Neuronal stem cell (in vitro differentiated cells): ENCODE data around the gene TSBP1.

Source experiments
- DNase-seq: peaks from one replicate; pipeline ENCODE4 v3.0.0-alpha.2; 2013; ENCODE audit warnings: low spot score
- H2AFZ ChIP-seq: one replicate; pipeline ENCODE4 v1.6.1; 2013; ENCODE audit warnings: mild to moderate bottlenecking, low read length, inconsistent platforms
- H2AK5ac ChIP-seq: 2 replicates; pipeline ENCODE4 v1.6.1; 2013; ENCODE audit warnings: low read depth, mild to moderate bottlenecking, inconsistent platforms, low read length, moderate library complexity, mixed read lengths
- H2BK120ac ChIP-seq: 2 replicates; pipeline ENCODE4 v1.6.1; 2013; ENCODE audit warnings: low read depth, mild to moderate bottlenecking, inconsistent platforms, low read length, moderate library complexity, mixed read lengths
- H2BK12ac ChIP-seq: one replicate; pipeline ENCODE4 v1.6.1; 2013; ENCODE audit warnings: low read length, inconsistent platforms
- H2BK15ac ChIP-seq: 2 replicates; pipeline ENCODE4 v1.6.1; 2013; ENCODE audit warnings: mild to moderate bottlenecking, low read length, inconsistent platforms, mixed read lengths
- H2BK5ac ChIP-seq: one replicate; pipeline ENCODE4 v1.6.1; 2013; ENCODE audit warnings: inconsistent platforms, mild to moderate bottlenecking, low read length, moderate library complexity
- H3K14ac ChIP-seq: one replicate; pipeline ENCODE4 v1.6.1; 2013; ENCODE audit warnings: low read length, inconsistent platforms
- H3K18ac ChIP-seq: 2 replicates; pipeline ENCODE4 v1.6.1; 2013; ENCODE audit warnings: low read length, inconsistent platforms
- H3K23ac ChIP-seq: 2 replicates; pipeline ENCODE4 v1.6.1; 2013; ENCODE audit warnings: low read depth, mild to moderate bottlenecking, mixed read lengths, low read length, inconsistent platforms; ENCODE audit not compliant: poor library complexity
- H3K27ac ChIP-seq: replicated peaks from 3 replicates; pipeline ENCODE4 v1.5.1; 2013; ENCODE audit warnings: low read length, inconsistent platforms
- H3K27me3 ChIP-seq, 3 experiments: 2 replicates each; pipeline ENCODE4 v1.6.1; 2013; ENCODE audit warnings: low read length in 3 of 3, mild to moderate bottlenecking in 2 of 3, inconsistent platforms in 1 of 3, low read depth in 1 of 3, mixed read lengths in 1 of 3, moderate library complexity in 1 of 3; ENCODE audit not compliant: control insufficient read depth in 3 of 3, insufficient read depth in 3 of 3
- H3K36me3 ChIP-seq, 2 donors: replicated peaks in 1 of 2; 2 replicates each; pipeline ENCODE4 v1.6.1; 2013; ENCODE audit warnings: low read length in 2 of 2; ENCODE audit not compliant: control insufficient read depth in 2 of 2, insufficient read depth in 2 of 2
- H3K4ac ChIP-seq: 2 replicates; pipeline ENCODE4 v1.6.1; 2013; ENCODE audit warnings: inconsistent platforms, mild to moderate bottlenecking, low read length, moderate library complexity
- H3K4me1 ChIP-seq, 2 donors: 1 replicate in 1 of 2; 2 replicates in 1 of 2; pipeline ENCODE4 v1.6.1; 2013; ENCODE audit warnings: low read length in 2 of 2, low read depth in 1 of 2; ENCODE audit not compliant: control insufficient read depth in 2 of 2, insufficient read depth in 1 of 2
- H3K4me2 ChIP-seq: one replicate; pipeline ENCODE4 v1.6.1; 2013; ENCODE audit warnings: mild to moderate bottlenecking, low read length, inconsistent platforms; ENCODE audit not compliant: insufficient read depth, poor library complexity, severe bottlenecking
- H3K4me3 ChIP-seq, 2 donors: 2 replicates each; pipeline ENCODE4 v1.5.1; 2013; ENCODE audit warnings: low read length in 2 of 2, mild to moderate bottlenecking in 2 of 2, inconsistent platforms in 1 of 2, moderate library complexity in 1 of 2
- H3K79me1 ChIP-seq: one replicate; pipeline ENCODE4 v1.6.1; 2013; ENCODE audit warnings: low read depth, mild to moderate bottlenecking, inconsistent platforms, low read length, moderate library complexity
- H3K9ac ChIP-seq: one replicate; pipeline ENCODE4 v1.6.1; 2013; ENCODE audit warnings: mild to moderate bottlenecking, low read depth, low read length, inconsistent platforms; ENCODE audit not compliant: poor library complexity
- H3K9me3 ChIP-seq, 2 donors: replicated peaks in 1 of 2; 2 replicates each; pipeline versions ENCODE3 to v1.6.1; 2013; ENCODE audit warnings: low read length in 2 of 2, mild to moderate bottlenecking in 2 of 2, inconsistent platforms in 1 of 2, low read depth in 1 of 2, mixed read lengths in 1 of 2, moderate library complexity in 1 of 2; ENCODE audit not compliant: control insufficient read depth in 2 of 2, insufficient read depth in 1 of 2
- H4K8ac ChIP-seq: one replicate; pipeline ENCODE4 v1.6.1; 2013; ENCODE audit warnings: low read depth, mild to moderate bottlenecking, inconsistent platforms, low read length, moderate library complexity
- H4K91ac ChIP-seq: one replicate; pipeline ENCODE4 v1.6.1; 2013; ENCODE audit warnings: low read length, low read depth, mild to moderate bottlenecking, inconsistent platforms; ENCODE audit not compliant: poor library complexity
- WGBS, 2 donors: extraction: QIAGEN DNeasy Blood & Tissue Kit; methylation state at CpG; one replicate each; pipeline ENCODE4 v1.1.7; 2013; ENCODE audit warnings: missing lambda C conversion rate in 2 of 2, mixed read lengths in 1 of 2; ENCODE audit not compliant: insufficient read length in 2 of 2, insufficient replicate concordance in 1 of 2; ENCODE audit errors: extremely low coverage in 2 of 2; 5-methylcytosine and 5-hydroxymethylcytosine counted together

TSBP1 gene

DNA sequence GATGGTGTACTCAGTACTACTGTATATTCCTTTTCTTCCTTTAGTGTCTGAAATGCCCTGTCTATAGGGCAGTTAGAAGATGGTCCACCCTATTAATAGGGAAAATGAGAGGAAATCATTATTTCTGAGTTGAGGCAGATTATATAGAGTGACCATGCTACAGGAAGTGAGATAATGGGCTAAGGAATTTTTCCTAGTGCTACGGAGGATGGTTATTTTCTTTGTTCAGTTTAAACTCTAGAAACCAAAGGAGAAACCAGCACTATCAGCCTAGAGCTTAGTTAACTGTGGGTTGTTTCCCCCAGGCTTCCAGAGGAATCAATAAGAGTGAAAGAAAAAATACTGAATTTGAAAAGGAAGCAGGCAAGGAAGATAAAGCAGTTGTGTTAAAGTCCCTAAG is 474 bp downstream of the TSBP1 start:
- DNase-seq, result no peak
- no peaks in the 10 kb centered on the region for H3K36me3 ChIP-seq
- H3K9me3 ChIP-seq, result no peaks in the 10 kb centered on the region
- H3K27me3 ChIP-seq, result peaks cover 0 to 3% (median 0%) of the 10 kb centered on the region in 3 experiments
- no peak overlapping the region for H2BK120ac ChIP-seq
- H3K4me1 ChIP-seq, result no peaks in the 10 kb centered on the region
- H3K27ac ChIP-seq, result no peak overlapping the region
- no CpG with 5 or more reads among the region's 1 CpG for WGBS, 2 donors
- H3K18ac ChIP-seq, result no peak overlapping the region
- no peaks in the 10 kb centered on the region for H3K79me1 ChIP-seq
- no peak overlapping the region for H3K4me2 ChIP-seq
- no peak overlapping the region for H4K8ac ChIP-seq
- no peak overlapping the region for H3K9ac ChIP-seq
- no peak overlapping the region for H3K4me3 ChIP-seq
- H4K91ac ChIP-seq, result no peak overlapping the region
- H2BK15ac ChIP-seq, result no peak overlapping the region
- no peak overlapping the region for H3K23ac ChIP-seq
- H3K4ac ChIP-seq, result no peak overlapping the region
- H2AK5ac ChIP-seq, result no peak overlapping the region
- no peak overlapping the region for H3K14ac ChIP-seq
- H2AFZ ChIP-seq, result no peak overlapping the region
- no peak overlapping the region for H2BK5ac ChIP-seq
- no peak overlapping the region for H2BK12ac ChIP-seq

DNA sequence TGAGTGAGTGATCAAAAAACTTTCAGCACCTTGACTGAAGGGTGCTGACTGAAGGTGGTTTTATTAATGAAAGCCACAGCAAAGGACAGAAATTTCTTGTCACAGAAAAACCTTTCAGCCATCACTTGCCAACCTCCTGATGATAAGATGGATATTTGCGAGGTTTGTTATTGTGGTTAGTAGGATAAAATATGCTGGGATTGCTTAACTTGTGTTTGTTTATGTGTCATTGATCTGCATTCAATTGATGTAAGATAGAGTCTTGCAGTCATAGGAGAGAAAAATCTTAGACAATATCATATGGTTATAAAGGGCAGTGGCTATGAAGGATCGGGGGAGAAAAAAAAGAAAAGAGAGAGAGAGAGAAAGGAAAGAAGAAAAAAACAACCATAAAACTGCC is 1.2 kb downstream of the TSBP1 start:
- Histone ChIP-seq H3K4me2 (no peak overlapping the region), H3K9me3 (no peaks in the 10 kb centered on the region), H3K27ac (no peak overlapping the region), H2AK5ac (no peak overlapping the region), H3K4me1 (no peaks in the 10 kb centered on the region), H3K4me3 (no peak overlapping the region), H2BK12ac (no peak overlapping the region), H2BK120ac (no peak overlapping the region), H3K14ac (no peak overlapping the region), H3K9ac (no peak overlapping the region), H3K4ac (no peak overlapping the region), H4K8ac (no peak overlapping the region), H2BK15ac (no peak overlapping the region), H3K79me1 (no peaks in the 10 kb centered on the region), H3K27me3 (peaks cover 0 to 3% (median 0%) of the 10 kb centered on the region in 3 experiments), H2AFZ (no peak overlapping the region), H3K23ac (no peak overlapping the region), H3K36me3 (no peaks in the 10 kb centered on the region), H4K91ac (no peak overlapping the region), H3K18ac (no peak overlapping the region), H2BK5ac (no peak overlapping the region)
- WGBS, 2 donors, result 100% methylated on average over 1 of the region's 2 CpGs; no CpG with 5 or more reads in 1 of the 2 donors
- no peak for DNase-seq

DNA sequence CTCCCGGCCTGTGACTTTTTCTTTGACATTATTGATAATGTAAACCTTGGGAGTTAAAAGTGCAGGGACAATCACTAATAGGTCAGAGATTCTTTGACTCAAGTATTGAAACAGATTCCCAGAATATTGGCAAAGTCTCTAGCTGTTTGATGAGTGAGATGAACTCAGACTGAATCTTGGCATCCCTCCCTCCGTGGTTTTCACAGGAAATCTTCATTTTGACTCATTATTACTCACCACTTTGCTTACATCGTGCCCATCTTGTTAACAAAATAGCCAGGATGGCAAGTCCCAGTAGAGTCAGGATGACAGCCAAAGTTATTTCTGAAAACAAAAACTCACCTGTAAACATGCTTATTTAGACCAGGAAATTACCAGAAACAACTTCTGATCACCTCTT is 2.0 kb downstream of the TSBP1 start:
- H2BK5ac ChIP-seq, result no peak overlapping the region
- H4K8ac ChIP-seq, result no peak overlapping the region
- no peaks in the 10 kb centered on the region for H3K36me3 ChIP-seq
- H3K27me3 ChIP-seq, result peaks cover 0 to 3% (median 0%) of the 10 kb centered on the region in 3 experiments
- no peak overlapping the region for H2AFZ ChIP-seq
- H3K4me2 ChIP-seq, result no peak overlapping the region
- H3K18ac ChIP-seq, result no peak overlapping the region
- H3K4me1 ChIP-seq, result peaks cover 0 to 3% of the 10 kb centered on the region in 2 donors
- no peaks in the 10 kb centered on the region for H3K79me1 ChIP-seq
- no peak overlapping the region for H3K4me3 ChIP-seq
- no CpG with 5 or more reads among the region's 3 CpGs for WGBS, 2 donors
- no peak overlapping the region for H3K4ac ChIP-seq
- no peak overlapping the region for H3K27ac ChIP-seq
- no peak overlapping the region for H2BK12ac ChIP-seq
- no peaks in the 10 kb centered on the region for H3K9me3 ChIP-seq
- no peak overlapping the region for H3K23ac ChIP-seq
- DNase-seq, result no peak
- no peak overlapping the region for H3K9ac ChIP-seq
- no peak overlapping the region for H2BK120ac ChIP-seq
- no peak overlapping the region for H3K14ac ChIP-seq
- no peak overlapping the region for H4K91ac ChIP-seq
- H2AK5ac ChIP-seq, result no peak overlapping the region
- H2BK15ac ChIP-seq, result no peak overlapping the region

- H2AK5ac ChIP-seq, result no peak overlapping the region
- no peak overlapping the region for H3K27ac ChIP-seq
- no peak overlapping the region for H2BK120ac ChIP-seq
- peaks cover 0 to 3% of the 10 kb centered on the region in 2 donors for H3K4me1 ChIP-seq
- no peak overlapping the region for H4K91ac ChIP-seq
- no peak overlapping the region for H3K4me3 ChIP-seq
- H2AFZ ChIP-seq, result no peak overlapping the region
- no CpG with 5 or more reads among the region's 3 CpGs for WGBS, 2 donors
- H3K4ac ChIP-seq, result no peak overlapping the region
- no peak overlapping the region for H2BK15ac ChIP-seq
- no peak overlapping the region for H3K18ac ChIP-seq
- no peaks in the 10 kb centered on the region for H3K79me1 ChIP-seq
- H4K8ac ChIP-seq, result no peak overlapping the region
- H3K9me3 ChIP-seq, result no peaks in the 10 kb centered on the region
- no peak overlapping the region for H2BK5ac ChIP-seq
- H3K4me2 ChIP-seq, result no peak overlapping the region
- DNase-seq, result no peak
- H3K14ac ChIP-seq, result no peak overlapping the region
- no peak overlapping the region for H2BK12ac ChIP-seq
- H3K27me3 ChIP-seq, result peaks cover 0 to 3% (median 0%) of the 10 kb centered on the region in 3 experiments
- H3K23ac ChIP-seq, result no peak overlapping the region
- no peaks in the 10 kb centered on the region for H3K36me3 ChIP-seq
- no peak overlapping the region for H3K9ac ChIP-seq
These were observed 4.1 kb downstream of the TSBP1 start for GRCh38 chr6:32367644-32368043.
